NOMO-1 (cell line): ENCODE measurements around the gene SUGP1.

Experiments used
- DNase-seq, 2 experiments: peaks; one replicate each; lab custom pipeline; 2025; ENCODE audit not compliant: unreplicated experiment in 2 of 2; lab: John Stamatoyannopoulos, UW

Gene SUGP1

DNA sequence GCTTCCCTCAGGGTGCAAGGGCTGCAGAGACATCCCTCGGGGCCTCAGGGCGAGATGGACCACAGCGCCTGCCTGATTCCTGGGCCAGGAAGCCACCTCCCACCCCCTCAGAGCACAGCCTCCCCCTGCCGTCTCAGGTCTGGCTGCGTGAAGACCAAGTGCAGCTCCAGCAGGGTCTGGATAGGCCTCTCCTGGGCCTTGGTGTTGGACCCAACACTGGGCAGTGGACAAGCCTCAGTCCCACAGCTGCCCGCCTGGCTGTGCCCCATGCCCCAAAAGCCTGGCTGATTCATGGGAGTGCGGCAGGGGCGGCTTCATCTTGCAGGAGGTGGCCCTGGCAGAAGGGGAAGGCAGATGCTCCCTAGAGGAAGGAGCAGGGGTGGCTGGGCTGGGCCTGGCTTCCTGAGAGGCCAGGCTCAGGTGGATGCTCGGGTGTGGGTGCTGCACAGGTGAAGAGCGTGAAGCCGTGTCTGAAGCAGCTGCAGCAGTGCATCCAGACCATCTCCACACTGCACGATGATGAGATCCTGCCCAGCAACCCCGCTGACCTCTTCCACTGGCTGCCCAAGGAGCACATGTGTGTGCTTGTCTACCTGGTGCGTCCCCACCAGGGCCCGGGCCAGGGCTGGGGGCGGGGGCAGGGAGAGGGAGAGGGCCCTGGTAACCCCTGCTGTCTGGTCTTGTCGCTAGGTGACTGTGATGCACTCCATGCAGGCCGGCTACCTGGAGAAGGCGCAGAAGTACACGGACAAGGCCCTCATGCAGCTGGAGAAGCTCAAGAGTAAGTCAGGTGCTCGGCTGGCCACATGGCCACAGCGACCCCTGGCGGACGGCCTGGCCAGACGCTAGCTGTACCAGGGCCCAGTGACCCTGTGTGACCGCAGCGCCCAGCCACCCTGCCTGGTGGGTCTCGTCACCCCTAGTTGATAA lies 22.0 kb upstream of the SUGP1 start:
- peak; percentile 24 to 51 for DNase-seq

DNA sequence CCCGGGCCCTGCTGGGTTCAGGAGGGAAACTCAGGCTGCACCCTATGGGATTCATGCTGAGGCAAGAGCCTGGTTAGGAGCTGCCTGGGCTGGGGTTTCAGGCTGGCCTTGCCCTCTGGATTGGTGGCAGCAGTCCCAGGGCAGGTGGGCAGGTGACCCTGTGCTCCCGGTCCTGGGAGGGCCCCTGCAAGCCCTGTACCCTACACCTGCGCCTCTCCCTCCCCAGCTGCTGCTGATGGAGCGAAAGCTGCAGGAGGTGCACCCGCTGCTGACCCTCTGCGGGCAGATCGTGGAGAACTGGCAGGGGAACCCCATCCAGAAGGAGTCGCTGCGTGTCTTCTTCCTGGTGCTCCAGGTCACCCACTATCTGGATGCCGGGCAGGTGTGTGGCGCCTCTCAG lies 20.7 kb upstream of the SUGP1 start:
- no peak for DNase-seq

DNA sequence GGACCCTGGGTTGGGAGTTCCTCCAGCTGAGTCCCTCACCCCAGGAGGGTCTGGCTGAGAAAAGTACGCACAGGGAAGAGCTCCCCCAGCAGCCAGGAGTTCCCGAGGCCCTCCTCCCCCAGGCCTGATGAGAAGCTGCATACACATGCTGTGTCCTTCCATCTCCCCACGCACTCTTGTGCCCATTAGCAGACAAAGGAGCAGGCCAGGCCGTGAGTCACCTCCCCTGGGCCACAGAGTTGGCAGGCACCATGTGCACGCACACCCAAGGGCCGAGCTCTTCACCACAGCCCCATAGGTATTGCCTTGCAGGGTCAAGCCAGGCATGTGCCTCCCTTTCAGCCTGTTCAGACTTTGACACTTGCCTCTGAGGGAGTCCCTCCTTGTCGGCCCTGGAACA lies 17.8 kb upstream of the SUGP1 start:
- DNase-seq = no peak

DNA sequence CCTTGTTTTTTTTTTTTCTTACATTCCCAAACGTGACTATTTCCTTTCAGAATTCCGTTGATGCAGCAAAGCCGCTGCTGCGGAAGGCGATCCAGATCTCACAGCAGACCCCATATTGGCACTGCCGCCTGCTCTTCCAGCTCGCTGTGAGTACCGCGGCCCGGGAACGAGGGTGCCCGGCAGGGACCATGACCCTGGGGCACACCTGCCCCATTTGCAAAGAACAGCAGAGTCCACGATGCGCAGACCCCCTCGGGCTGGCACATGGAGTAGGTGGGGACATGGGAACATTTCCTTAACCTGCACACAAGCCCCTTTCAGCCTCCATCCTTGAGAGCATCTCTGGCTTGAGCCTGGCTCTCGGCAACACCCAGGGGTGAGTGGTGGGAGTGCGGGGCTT lies 16.8 kb upstream of the SUGP1 start:
- DNase-seq = no peak

DNA sequence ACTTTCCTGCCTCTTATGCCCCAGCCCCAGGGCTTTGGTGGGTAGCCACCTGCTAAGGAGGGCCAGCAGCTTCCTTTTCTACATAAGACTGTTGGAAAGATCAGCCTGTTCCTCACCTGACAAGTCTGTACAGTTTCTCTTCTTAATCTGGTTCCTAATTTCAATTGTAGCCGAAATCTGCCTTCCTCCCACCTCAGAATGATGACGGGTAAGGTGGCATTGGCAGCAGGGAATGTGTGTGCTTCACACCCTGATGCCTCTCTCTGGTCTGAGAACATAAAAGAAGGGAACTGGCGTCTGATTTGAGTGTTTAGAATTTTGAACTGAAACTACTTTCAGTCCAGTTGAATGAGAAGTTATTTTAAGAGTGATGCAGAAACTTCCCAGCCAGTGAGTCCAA lies 16.3 kb upstream of the SUGP1 start:
- no peak for DNase-seq

DNA sequence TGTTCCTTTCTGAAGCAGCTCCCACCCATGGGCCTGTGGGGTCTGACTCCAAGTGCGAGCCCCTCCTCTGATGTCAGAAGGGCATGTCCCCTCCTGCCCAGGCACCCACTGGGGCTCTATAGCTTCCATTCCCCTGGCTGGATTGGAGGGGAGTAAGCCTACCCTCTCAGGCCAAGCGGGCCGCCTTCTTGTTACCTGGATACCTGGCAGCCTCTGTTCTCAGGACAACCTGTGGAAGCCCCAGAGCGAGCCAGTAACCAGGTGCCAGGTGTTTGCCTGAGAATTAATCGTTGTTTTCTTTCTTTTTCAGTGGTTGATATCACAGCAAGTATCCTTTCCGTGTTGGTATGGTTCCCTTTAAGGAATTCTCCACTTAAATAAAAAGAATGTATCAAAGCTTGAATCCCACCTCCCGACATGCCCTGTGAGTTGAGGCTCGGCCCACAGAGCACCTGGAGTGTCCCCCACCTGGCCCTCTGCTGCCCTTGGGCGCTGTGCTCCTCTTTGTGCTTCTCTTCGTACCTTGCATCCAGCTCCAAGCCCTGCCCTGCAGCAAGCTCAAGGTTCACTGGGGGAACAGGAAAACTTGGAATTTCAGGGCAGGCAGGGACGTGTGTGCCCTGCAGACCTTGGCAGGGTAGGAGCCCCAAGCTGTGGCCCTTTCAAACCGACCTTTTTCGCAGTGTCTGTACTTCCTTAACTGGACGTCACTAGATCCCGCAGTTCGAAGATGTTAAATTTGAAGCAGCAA lies 15.3 kb upstream of the SUGP1 start:
- no peak for DNase-seq

DNA sequence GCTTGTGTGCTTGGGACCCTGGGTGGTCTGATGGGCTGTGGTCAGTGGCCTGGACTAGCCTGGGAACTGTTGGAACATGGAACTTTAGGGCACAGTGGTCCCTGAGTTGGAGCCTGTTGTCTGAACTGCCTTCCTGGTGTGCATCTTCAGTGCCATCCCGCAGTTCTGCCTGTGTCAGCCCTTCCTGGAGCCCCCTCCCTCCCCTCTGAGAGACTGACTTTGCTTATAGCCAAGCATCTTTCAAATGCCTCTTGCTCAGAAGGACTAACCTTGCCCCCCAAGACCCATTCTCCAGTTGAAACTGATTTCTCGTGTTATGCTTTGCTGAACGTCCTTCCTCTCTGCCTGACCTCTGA lies 14.7 kb upstream of the SUGP1 start:
- no peak for DNase-seq

DNA sequence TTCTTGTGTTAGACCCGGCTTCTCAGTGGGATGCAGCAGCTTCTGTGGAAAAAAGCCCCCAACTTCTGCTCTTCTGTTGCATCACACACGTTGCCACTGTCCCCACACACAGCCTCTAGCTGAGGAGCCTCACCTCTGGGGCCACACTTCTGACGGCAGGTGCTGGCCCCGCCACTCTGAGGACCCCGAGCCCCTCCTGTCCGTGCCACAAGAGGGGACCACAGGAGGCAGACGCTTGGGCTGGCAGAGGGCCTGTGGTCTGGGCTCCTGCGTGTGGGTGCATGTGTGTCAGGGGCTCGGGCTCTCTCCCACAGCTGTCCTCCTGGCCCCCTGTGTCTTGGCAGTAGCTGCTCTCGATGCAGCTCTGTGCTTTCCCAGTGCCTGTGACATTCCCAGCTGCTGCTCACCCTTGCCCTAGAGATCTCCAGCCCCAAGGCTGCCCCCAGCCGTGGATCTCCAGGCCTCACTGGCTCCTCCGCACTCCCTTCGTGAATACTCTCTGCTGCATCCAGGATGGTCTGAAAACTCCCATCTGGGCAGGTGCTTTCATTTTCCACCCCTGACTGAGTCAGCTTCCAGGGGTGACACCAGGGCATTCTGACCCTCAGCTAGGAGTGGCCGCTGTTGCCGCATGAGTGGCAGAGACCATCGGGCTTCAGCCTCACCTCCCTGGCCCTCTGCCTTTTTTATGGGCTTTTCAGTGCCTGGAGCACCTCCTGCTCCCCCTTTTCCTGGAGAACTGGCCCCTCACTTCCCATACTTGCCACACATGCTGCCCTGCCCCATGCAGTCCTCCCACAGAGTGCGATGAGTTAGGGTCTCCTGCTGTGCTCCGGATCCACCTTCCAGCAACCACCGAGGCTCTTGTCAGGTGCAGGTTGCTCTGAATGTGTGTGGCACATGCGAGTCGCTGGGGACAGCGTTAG lies 14.0 kb upstream of the SUGP1 start:
- DNase-seq = no peak

DNA sequence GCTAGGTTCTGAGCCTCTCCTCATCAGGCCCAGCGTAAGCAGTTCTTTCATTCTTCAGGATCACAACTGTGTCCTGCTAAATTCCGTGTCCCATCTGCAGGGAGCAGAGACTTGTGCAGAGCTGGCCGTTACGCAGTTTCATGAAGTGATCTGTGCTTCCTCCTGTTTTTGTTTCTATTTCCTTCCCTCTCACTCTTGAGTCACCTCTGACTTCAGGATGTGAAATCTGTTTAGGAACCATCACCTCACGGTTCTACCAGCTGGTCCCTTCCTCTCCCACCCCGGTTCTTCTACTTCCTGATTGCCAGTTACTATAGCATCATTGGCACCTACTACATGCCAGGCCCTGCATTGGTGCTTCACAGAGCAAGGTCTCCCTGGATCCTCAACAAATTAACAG lies 8.8 kb upstream of the SUGP1 start:
- peak; percentile 22 to 69 for DNase-seq

DNA sequence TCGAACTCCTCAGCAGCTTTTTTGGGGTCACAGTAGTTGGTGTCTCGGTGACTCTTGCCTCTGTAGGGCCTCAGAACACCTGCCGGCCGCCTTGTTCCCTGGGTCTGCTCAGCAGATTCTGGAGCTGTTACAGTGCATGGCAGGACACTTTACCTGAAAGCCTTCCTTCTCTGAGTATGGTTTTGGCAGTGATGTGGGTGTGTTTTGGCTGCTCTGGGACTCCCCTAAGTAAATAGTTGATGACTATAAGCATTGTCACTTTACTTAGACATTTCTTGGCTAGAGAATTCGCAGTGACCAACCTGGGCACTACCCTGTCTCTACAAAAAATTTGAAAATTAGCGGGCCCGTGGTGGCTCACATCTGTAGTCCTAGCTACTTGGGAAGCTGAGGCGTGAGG lies 7.4 kb upstream of the SUGP1 start:
- no peak for DNase-seq

DNA sequence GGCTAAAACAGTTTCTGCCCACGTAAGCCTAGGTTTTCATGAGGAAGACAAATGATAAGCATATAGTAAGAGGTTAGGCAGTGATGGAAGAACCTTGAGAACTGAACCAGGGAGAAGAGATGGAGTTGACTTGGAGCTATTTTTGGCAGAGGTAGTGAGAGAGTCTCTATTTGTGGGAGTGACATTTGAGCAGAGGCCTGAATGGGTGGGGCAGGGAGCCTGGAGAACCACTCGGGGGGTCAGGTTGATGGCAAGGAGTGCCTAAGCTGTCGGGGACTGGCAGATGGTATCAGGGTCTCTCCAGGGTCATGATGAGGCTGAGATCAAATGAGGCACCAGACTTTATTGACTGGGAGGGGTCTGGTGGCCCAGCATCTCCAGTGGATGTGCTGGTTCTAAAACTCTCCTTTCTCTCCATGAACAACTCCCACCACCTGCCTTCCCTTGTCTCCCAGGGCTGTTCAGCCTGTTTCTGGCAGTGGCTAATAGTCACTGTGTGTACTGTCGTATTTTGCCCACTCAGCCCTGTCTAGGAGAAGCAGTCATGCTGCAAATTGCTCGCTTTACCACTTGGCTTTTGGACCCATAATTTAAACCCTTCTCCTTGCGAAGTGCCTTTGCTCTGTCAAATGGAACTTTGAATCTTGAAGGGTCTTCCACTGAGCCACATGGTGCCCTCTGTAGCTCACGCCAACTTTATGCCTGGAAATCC lies 3.9 kb upstream of the SUGP1 start:
- DNase-seq = no peak

DNA sequence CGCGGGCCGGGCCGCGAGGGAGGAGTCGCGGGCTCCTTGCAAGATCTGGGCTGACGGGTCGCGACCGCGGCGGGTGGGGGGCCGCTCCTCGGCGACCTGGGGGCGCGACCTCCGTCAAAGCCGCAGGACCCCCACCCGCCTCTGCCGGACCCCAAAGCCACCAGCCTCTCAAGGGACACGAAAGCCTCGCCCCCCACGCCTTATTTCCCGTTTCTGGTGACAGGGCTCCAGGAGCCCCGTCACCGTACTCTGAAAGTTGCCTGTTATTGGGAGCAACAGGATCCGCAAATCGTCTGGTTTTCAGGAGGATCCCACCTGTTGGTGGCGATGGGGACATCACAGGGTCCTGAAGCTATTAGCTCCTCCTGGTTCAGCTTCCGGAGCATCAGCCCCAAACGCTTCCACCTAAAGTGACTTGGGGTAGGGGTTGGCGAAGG lies 850 bp upstream of the SUGP1 start:
- DNase-seq = peak; percentile 3 to 19

DNA sequence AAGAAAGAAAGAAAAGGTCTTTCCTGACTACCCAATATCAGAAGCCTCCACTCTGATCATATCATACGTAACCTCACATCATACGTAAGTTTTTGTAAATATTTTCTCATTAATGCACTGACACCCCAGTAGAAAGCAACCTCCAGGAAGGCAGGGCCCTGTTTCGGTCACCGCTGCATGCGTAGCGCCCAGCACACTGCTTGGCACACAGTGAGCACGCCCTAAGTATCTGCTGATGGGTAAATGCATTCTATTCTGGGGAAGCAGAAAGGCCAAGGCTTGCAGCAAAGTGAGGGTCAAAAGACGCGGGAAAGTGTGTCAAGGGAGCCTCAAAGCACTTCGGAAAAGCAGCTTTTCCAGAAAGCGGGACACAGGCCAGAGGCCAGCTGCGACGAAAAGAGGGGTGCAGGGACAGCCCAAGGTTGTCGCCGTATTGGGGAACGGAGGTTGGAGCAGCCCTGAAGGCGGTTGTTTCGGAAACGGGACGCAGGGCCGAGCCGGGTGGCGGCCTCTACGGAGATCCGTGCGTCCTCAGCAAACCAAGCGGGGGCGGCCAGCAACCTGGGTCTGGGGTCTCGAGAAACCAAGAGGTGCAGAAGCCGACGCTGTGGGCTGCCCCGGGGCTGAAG lies 463 bp downstream of the SUGP1 start:
- peak in 1 of 2 experiments; percentile 10 for DNase-seq

DNA sequence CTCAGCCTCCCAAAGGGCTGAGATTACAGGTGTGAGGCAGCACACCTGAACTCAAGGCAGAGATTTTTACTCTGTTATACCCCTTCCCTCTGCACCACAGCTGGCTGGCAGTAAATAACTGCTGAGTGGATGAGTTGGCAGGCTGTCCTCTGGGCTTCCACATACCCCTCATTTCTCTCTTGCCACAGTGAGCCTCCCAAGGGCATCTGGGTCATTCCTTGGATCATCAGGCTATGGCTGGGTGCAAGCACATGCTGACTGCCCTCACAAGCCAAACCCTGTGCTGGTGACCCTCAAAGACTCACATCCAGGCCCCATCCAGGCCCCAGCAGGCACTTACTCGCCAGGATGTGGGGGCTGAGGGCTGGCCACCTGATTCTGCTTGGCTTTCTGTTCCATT lies 4.2 kb downstream of the SUGP1 start:
- no peak for DNase-seq

DNA sequence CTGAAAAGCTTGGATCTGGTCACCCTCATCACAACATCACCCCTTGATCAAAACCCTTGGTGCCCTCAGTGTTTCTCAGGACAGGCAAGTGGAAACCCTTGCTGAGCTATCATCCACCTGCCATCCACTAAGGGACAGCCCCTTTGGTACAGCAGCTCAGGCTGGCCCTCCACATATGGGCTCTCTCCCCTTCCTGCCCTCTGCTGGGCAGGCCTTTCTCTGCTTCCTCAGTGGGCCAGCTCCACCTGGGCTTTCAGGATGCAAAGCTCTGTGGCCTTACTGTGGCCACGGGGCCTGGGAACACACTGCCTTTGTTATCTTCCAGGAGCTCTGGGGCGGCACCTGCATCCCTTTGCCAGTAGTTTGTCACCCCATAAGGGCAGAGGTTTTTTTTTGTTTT lies 4.9 kb downstream of the SUGP1 start:
- no peak for DNase-seq

DNA sequence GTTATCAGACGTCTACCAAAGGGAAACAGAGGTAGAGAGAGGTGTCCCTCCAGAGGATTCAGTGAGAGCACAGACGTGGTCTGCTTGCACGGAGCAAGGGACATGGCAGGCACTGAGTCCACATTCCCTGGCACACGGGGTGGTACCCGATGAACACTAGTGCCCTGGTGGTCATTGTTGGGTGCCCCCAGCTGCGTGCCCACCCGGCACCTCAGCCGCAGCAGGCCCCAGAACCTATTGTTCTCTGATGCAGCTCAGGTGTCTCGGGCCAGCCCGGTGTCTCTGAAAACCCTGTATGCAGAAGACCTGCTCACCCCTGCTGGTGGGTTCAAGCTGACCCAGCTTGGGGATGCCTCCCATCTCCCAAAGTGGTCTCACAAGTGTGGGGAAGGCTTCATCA lies 11.9 kb downstream of the SUGP1 start:
- no peak for DNase-seq

DNA sequence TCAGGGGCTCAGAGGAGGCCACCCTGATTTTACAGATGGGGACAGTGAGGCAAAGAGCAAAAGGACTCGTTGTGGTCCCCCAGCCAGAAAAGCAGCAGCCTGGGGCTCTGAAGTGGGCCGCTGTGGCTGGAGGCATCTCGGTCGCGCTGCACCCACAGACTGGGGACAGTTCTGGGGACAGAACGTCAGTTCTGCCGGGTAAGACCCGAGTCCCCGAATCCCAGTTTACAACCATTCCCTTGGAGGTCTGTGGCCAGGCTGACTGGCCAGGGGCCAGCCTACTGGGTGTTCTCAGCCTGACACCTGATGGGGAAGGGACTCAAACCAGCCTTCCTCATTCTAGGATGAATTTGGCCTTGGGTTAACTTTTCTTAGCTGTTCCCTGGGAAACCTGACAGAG lies 14.1 kb downstream of the SUGP1 start:
- no peak for DNase-seq

DNA sequence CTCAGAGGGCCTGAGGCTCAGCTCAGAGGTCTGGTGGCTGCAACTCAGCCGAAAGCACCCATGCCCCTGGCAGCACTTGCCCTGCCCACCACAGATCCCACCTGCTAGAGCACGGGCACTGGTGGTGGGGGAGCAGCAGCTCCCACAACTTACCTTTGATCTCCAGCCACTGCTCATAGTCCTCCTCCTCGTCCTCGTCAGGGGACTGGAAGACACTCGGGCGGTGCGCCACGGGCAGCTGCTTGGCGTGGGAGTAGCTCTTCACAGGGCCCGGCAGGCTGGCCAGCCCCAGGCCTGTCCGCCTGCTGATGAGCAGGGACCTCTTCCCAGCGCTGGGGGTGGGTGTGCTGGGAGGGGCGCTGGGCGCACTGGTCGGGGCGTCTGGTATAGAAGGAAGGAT lies 14.6 kb downstream of the SUGP1 start:
- DNase-seq = no peak

DNA sequence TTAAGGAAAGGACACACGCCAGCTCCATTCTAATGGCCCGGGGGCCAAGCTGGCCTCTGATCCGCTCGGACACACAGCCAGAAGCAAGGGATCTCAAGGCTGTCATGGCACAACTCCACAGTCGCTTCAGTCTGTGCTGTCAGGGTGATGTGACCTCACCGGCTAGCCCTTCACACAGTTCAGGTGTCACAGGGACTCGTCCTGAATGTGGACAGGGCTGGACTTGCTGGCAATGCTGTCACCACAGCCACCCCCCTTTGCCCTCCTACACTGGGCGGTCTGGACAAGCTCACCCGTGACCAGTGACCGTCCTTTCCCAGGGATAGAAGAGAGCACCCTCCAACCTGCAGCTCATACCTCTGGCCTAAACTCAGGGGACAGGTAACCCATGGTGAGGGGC lies 15.2 kb downstream of the SUGP1 start:
- no peak for DNase-seq
